ENCODE results near the gene LAT. TPM values are rescaled to one million over a fixed set of nuclear protein-coding genes. Genes with fewer than 3 reads are reported as not detected.

Gene LAT
- total RNA-seq, 1 experiment from 2014 or later, result 3.7 TPM

DNA sequence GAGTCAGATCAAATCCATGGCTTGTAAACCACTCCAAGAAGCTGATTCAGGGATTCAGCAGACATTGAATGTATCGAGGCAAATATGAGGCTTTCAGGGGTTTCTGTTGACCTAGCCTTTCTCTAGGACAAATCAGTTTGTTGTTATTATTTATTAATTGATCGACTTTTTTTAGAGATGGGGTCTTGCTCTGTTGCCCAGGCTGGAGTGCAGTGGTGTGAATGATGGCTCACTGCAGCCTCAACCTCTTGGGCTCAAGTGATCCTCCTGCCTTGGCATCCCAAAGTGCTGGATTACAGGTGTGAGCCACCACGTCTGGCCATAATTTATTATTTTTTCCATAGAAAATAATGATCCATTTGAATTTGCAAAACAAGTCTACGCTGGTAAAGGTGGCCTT, 27.0 kb downstream of the LAT start:
- Histone ChIP-seq H3K9me3 (ENCODE audit: control insufficient read depth, insufficient read depth, low read depth, low read length) (no peaks in the 10 kb centered on the region), H3K36me3 (ENCODE audit: control insufficient read depth, insufficient read depth, low read length) (no peaks in the 10 kb centered on the region), H3K4me1 (ENCODE audit: control insufficient read depth, insufficient read depth, low read length) (no peaks in the 10 kb centered on the region), H3K27me3 (ENCODE audit: control insufficient read depth, insufficient read depth, low read length) (no peaks in the 10 kb centered on the region), H3K27ac (ENCODE audit: low read length) (no peak overlapping the region), H3K4me3 (ENCODE audit: low read depth in 2 of 2, low read length in 2 of 2) (no peak overlapping the region)
- POLR2A ChIA-PET, result no interaction called here
- no TSS peak for BruUV-seq (replicated peaks)
- CTCF ChIA-PET, result no interaction called here
- ATAC-seq (no peak), DNase-seq (ENCODE audit: low read depth, low spot score) (no peak)
- in situ Hi-C loops (cut with HindIII; ENCODE audit: low pct_unique_long_range_greater_than_20kb, low sequenced_read_pairs), result no loop called here
- TF ChIP-seq POLR2AphosphoS5 (IDR thresholded peaks at IDR 0.05; ENCODE audit: low read depth, low read length), result no peak
- TF ChIP-seq, protein P1, sequence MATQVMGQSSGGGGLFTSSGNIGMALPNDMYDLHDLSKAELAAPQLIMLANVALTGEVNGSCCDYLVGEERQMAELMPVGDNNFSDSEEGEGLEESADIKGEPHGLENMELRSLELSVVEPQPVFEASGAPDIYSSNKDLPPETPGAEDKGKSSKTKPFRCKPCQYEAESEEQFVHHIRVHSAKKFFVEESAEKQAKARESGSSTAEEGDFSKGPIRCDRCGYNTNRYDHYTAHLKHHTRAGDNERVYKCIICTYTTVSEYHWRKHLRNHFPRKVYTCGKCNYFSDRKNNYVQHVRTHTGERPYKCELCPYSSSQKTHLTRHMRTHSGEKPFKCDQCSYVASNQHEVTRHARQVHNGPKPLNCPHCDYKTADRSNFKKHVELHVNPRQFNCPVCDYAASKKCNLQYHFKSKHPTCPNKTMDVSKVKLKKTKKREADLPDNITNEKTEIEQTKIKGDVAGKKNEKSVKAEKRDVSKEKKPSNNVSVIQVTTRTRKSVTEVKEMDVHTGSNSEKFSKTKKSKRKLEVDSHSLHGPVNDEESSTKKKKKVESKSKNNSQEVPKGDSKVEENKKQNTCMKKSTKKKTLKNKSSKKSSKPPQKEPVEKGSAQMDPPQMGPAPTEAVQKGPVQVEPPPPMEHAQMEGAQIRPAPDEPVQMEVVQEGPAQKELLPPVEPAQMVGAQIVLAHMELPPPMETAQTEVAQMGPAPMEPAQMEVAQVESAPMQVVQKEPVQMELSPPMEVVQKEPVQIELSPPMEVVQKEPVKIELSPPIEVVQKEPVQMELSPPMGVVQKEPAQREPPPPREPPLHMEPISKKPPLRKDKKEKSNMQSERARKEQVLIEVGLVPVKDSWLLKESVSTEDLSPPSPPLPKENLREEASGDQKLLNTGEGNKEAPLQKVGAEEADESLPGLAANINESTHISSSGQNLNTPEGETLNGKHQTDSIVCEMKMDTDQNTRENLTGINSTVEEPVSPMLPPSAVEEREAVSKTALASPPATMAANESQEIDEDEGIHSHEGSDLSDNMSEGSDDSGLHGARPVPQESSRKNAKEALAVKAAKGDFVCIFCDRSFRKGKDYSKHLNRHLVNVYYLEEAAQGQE (IDR thresholded peaks at IDR 0.05; ENCODE audit: insufficient read depth in 1 of 2, low read depth in 2 of 2, low read length in 1 of 2), result no peak
- TF ChIP-seq, protein P2, sequence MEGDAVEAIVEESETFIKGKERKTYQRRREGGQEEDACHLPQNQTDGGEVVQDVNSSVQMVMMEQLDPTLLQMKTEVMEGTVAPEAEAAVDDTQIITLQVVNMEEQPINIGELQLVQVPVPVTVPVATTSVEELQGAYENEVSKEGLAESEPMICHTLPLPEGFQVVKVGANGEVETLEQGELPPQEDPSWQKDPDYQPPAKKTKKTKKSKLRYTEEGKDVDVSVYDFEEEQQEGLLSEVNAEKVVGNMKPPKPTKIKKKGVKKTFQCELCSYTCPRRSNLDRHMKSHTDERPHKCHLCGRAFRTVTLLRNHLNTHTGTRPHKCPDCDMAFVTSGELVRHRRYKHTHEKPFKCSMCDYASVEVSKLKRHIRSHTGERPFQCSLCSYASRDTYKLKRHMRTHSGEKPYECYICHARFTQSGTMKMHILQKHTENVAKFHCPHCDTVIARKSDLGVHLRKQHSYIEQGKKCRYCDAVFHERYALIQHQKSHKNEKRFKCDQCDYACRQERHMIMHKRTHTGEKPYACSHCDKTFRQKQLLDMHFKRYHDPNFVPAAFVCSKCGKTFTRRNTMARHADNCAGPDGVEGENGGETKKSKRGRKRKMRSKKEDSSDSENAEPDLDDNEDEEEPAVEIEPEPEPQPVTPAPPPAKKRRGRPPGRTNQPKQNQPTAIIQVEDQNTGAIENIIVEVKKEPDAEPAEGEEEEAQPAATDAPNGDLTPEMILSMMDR (IDR thresholded peaks at IDR 0.05), result no peak
- no peak for TF ChIP-seq TCF7L2 (IDR thresholded peaks at IDR 0.05; ENCODE audit: low read depth, low read length)
- TF ChIP-seq SIN3A (IDR thresholded peaks at IDR 0.05; ENCODE audit: borderline replicate concordance, insufficient read depth, low read depth, low read length), result no peak
- intact Hi-C loops (cut with micrococcal nuclease; ENCODE audit: unreplicated experiment), result no loop called here

DNA sequence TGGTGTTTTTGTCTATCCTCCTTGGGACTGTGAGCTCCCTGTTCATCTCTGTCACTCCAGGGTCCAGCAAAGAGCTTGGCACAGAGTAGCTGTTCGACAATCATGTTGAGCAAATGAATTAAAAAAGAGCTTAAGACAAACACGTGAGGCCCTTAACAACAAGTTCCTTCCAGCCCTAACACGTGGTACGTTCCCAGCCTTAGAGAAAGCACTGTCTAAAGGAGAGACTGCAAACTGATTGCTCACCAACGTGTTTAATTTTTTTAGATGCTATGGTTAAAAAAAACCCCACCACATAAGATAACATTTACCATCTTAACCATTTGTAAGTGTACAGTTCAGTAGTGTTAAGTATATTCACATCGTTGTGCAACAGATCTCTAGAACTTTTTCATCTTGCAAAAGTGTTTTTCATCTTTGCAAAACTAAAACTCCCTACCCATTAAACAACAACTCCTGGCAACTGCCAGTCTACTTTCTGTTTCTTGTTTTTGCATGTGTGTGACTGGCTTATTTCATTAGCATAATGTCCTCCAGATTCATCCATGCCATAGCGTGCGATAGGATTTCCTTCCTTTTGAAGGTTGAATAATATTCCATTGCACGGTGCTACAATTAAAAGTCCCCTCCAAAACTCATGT, 28.2 kb downstream of the LAT start:
- TF ChIP-seq, protein P1 (IDR thresholded peaks at IDR 0.05; ENCODE audit: insufficient read depth in 1 of 2, low read depth in 2 of 2, low read length in 1 of 2), result no peak
- TF ChIP-seq SIN3A (IDR thresholded peaks at IDR 0.05; ENCODE audit: borderline replicate concordance, insufficient read depth, low read depth, low read length), result no peak
- TF ChIP-seq TCF7L2 (IDR thresholded peaks at IDR 0.05; ENCODE audit: low read depth, low read length), result no peak
- TF ChIP-seq POLR2AphosphoS5 (IDR thresholded peaks at IDR 0.05; ENCODE audit: low read depth, low read length), result no peak
- TF ChIP-seq, protein P2 (IDR thresholded peaks at IDR 0.05), result no peak
- intact Hi-C loops (cut with micrococcal nuclease; ENCODE audit: unreplicated experiment) (no loop called here), in situ Hi-C loops (cut with HindIII; ENCODE audit: low pct_unique_long_range_greater_than_20kb, low sequenced_read_pairs) (no loop called here)
- CTCF ChIA-PET, result interaction anchor here (0.6 kb wide), 1 partner anchor 429 kb away, joined by 7 read pairs; no protein-coding TSS in a partner anchor
- DNase-seq (ENCODE audit: low read depth, low spot score) (no peak), ATAC-seq (no peak)
- POLR2A ChIA-PET, result no interaction called here
- Histone ChIP-seq H3K27me3 (ENCODE audit: control insufficient read depth, insufficient read depth, low read length) (no peaks in the 10 kb centered on the region), H3K36me3 (ENCODE audit: control insufficient read depth, insufficient read depth, low read length) (no peaks in the 10 kb centered on the region), H3K9me3 (ENCODE audit: control insufficient read depth, insufficient read depth, low read depth, low read length) (no peaks in the 10 kb centered on the region), H3K4me3 (ENCODE audit: low read depth in 2 of 2, low read length in 2 of 2) (no peak overlapping the region), H3K27ac (ENCODE audit: low read length) (no peak overlapping the region), H3K4me1 (ENCODE audit: control insufficient read depth, insufficient read depth, low read length) (no peaks in the 10 kb centered on the region)
- BruUV-seq (replicated peaks), result no TSS peak
